Pons (tissue), 1 donor: ENCODE data around the gene ZNF275.
"Not testable (repeated sequence)": the region's sequence is repeated elsewhere in the genome, so short reads cannot be mapped to it uniquely, and the experiment has no call there.

ENCODE experiments used
- DNase-seq: peaks from one replicate; pipeline ENCODE4 v3.0.0-alpha.2; 2016; ENCODE audit warnings: low spot score

The ZNF275 gene

DNA sequence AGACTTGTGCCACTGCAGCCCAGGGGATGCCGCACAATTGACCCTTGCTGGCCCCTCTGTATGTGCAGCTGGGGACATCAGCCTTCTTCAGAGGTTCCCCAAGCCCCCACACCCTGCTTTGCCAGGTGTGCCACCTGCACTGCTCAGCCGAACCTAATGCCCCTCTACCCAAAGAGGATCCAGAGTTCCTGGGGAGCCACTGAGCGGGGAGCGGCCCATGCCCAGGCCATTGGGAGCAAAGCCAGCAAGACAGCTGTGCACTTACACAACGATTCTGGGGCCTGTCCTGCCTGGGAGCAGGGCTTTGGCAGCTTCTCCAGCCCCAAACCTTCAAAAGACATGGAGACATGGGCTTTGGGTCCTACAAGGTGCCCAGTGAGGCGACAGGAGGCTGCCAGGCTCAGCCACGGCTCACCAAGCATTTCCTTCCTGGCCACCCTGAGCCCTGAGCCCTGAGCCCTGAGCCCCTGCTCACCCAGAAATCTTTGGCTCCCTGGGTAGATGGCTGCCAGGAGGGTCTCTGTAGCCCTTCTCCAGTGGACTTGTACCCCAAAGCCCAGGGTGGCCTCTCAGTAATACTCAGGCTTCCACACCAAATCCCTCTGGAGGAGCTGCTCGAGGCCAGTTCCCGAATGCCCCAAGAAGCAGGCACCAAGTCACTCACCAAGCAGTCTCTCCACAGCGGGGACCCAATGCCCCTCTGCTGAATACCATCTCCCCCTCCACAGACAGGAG lies 54.2 kb downstream of the ZNF275 start:
- DNase-seq = no peak

DNA sequence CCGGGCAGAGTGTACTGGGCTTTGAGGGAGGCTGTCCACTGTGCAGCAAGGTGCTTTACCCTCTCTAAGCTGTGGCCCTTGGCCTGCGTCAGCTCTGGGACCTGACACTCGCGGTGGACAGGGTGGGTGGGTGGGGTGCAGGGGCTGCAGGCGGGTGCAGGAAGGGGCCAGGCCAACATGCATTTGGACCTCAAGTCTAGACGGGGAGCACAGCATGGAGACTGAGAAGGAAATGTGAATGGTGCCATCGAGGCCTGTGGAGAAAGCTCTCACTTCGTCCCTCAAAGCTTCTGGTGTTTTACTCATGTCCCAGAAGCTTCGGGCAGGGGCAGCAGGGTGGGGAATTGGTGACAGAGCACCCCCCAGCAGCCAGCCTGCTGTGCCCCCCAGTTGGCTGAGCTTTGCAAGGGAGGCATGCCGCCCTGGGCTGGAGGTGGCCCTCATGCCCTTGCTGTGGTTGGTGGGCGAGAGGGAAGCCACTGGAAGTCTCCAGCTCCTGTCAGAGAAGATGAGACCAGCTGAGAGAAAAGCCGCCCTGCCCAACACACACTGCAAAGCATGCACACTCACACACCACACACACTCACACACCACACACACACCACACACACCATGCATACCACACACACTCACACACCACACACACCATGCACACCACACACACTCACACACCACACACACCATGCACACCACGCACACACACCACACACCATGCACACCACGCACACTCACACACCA lies 54.9 kb downstream of the ZNF275 start:
- no peak for DNase-seq

DNA sequence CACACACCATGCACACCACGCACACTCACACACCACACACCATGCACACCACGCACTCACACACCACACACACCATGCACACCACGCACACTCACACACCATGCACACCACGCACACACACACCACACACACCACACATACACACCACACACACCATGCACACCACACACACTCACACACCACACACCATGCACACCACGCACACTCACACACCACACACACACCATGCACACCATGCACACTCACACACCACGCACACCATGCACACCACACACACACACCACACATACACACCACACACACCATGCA lies 55.5 kb downstream of the ZNF275 start:
- DNase-seq = not testable (repeated sequence)

DNA sequence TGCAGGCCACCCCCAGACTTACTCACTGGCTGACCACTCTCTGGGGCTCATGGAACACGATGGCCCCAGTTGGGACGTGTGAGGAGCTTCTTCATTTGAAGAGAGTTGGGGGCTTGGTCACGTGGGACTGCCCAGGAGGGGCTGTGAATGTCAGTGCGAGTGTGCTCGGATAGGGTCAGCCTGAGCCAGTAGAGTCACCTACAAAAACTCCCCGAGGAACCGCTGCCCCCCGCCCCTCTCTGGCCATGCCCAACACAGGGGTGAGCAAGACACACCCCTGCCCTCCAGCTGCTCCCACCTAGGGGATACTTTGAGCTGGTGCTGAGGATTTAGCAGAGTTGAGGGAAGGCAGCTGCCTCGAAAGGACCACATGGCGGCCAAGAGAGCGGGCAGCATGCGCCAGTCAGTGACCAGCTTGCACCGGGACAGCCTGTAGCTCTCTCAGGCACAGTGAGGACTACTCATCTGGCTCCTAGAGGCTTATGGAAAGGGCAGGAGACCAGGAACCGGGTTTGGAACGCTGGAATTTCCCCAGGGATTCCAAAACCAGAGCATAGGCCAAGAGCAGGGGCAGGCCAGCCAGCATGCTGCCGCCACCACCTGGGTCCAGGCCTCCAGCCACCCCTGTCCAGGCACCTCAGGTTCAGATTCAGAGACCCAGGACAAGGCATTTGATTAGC lies 58.8 kb downstream of the ZNF275 start:
- DNase-seq = no peak

DNA sequence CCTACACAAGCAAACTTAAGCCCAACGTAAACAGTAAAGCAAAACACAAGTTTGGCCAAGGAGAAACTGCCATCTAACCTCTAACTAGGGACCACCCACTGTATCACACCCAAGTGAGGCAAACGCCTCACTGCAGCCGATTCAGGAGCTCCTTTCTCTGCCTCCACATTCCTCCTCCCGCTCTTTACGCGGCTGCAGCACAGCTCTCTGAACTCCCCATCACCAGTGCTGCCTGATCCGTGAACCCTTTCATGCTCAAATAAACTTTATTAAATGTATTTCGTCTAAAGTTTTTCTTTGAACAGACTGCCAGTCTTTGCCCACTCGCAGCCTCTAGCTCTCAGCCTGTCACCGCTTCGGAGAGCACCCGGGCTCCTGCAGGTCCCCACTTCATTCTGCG lies 60.7 kb downstream of the ZNF275 start:
- no peak for DNase-seq

DNA sequence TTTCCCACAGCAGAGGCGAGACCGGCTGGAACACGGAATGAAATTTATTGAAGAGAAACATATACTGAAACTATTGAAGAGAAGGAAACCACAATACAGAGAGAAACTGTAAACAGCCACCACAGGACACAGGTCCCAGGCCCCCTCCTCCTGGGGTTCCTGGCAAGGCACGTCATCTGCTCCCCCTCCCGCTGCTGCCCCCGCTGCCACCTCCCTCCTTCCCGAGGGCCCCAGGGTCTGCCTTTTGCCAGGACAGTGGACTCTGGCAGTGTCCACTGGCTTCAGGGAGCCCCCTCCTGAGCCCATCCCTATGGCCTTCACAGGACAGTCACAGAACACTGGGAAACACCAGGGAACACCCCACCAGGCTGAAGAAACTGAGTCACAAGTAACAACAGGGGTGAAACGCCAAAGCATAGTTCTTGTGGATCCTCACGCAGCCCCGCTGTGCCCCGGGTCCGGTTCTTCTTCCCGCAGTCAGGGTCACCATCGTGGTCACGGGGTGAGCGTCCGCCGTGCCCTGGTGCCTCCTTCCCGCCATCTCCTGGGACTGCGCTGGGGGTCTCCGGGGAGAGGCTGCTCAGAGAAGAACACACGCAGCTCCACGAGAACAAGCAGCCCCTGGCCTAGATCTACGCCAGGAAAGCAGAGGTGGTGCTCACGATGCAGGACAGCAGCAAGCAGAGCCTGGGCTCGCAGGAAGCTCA lies 61.8 kb downstream of the ZNF275 start:
- no peak for DNase-seq

DNA sequence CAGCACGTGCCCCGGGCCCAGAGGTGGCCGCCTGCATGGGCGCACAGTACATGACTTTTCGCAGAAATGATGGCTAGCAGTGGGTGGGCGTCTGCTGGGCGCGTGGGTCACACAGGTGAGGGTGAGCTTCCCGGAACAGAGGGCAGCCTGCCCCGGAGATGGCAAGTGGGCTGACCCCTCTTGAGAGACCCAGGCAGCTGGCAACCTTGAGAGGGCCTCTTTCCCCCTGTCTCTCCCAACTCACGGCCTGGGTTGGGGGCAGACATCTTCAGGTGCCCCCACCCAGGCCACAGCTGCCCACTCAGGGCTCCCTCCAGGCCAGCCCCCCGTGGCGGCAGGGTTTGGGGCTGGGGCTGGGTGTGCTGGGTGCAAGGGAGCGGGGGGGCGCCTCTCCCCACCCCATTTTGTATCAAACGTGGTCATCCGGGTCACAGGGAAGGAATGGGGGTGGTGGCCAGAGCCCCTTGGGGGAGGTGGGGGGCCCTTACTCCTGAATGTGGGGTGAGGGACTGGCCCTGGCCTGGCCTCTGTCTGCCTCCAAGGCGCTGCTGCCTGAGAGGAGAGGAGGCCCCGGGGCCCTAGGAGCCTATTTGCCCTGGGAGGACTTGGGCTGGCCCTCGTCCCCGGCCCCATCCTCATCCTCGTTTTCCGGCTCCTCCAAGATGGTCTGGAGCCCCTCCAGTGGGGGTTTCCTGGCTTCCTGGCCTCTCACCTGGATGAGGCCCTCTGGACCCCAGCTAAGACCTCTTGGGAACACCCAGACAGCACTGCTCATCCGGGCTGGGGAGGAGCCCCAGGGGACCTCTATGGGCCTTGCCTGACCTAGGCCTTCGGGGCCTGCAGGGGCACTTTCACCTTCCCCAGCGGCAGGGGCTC lies 62.6 kb downstream of the ZNF275 start:
- no peak for DNase-seq

DNA sequence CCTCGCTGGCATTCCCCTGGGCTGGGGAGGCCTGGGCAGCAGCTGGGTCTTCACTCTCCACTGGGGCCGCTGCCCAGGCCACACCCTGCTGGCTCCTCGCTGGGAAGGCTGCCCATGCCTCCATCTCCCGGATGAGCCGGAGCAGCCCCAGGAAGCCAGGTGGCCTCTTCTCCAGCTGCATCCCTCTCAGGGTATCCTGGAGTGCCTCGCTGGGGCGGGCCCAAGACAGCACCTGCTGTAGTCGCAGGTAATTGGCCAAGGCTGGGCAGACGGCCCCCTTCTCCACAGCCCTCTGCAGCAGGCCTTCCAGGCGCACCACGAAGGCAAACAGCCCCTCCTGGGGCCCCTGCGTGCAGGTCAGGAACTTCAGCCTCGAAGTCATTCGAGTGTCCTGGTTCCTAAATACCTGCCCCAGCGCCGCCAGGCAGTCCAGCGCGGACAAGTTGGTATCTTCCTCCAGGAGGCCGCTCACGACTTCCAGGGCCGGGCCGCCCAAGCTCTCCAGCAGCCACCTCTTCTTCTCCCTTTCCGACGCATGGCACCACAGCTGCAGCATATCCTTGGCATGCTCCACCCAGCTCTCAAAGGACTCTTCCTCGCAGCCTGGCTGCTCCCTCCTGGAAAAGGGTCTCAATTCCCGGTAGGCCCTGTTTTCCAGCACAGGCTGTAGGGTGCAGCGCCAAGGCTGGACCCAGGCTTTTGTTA lies 63.5 kb downstream of the ZNF275 start:
- no peak for DNase-seq

DNA sequence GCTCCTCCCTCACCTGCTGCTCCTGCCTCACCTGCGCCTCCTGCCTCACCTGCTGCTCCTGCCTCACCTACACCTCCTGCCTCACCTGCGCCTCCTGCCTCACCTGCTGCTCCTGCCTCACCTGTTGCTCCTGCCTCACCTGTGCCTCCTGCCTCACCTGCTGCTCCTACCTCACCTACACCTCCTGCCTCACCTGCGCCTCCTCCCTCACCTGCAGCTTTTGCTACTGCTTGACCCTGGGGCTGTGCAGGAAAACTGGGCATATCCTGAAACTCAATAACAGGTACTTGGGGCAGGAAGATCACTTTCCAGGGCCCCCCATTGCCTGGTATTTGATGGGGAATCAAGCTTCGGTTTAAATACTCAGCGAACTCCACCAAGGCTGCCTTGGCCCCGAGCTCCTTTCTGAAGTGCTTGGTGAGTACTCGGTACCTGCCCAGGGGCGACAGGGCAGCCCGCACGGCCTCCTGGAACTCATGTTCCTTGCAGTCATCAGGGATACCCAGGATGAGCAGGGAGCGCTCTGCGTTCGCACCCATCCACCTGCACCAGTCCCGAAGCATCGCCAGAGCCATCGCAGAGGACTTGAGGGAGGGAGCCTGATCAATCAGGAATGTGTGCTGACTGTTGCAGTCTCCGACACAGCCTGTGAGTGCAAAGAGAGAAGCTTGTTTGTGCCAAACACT lies 64.5 kb downstream of the ZNF275 start:
- no peak for DNase-seq

DNA sequence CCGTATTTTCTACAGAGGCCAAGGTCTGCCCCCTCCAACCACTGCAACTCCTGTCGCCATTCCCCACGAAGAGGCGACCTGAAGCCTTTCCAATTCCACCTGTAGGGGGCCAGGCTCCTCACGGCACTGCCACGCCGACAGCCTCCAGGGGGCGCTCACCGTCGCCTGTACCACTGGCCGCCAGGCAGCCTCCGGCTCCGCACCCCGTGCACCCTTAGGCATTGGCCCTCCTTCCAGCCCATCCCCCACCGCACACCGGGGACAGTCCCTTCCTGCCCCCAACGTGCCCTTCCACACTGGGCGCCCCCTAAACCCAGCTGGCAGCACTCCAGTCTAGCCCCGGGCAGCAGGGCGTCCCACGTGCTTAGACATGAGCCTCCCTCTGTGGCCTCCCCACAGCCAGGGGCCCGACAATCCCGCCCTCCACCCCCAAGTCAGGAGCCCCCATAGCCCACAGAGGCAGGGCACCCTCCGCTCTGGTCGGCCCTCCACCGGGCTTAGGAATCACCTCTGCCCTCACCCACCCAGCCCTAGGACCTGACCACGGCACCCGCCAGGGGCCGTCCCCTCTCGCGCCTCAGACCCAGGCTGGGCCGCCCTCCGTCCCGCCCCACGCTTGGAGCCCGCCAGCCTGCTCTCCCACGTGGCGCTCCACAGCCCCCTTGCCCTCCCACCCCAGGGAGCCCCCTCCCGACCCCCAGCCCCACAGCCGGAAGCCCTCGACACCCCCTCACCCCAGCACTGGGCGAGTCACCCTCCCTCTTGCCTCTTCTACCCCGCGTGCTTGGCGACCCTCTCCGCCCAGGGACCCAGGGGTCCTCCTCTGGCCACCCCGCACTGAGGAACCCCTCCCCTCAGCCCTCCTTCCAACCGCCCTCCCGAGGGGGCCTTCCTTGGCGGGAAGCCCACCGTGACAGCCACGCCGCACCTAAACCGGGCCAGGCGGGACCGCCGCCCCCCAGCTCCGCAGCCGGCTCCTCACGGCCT lies 66.5 kb downstream of the ZNF275 start:
- DNase-seq = no peak

DNA sequence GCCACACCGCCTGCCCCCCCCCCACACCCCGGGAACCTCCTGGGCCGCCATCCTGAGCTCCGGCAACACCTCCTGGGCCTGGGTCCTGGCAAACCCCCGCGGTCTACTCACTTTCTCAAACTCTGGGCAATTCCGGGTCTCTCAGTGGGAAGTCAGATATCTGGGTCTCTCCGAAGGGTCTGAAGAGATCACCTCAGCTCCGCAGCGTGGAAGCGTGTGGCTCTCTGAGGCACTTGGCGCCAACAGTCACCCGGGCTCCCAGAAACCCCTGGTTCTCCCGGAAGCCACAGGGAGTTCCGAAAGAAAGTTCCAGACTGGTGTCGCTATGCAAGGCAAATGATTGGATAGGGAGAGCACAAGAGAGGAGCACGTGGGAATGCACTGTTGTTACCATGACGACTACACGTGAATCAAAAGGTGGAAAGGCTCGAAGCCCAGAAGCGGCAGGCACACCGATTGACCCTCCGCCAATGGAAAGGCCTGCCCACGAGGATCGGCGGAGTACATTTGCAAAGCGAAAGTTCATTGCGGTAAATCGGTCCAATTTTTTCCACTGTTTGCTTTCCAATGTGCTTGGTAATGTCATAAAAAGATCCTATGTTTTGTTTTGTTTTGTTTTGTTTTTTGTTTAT lies 67.3 kb downstream of the ZNF275 start, which contains the start of gene PNMA6E:
PNMA6E (minus strand) TSS at position 218 of the 632 bp plus-strand sequence. CDS start 2,501 bp downstream, outside the sequence.
- no peak for DNase-seq
